GM18870 (cell line): Measurements from ENCODE around the gene SH3BP5.
A peak's percentile ranks its signal among the peaks of the same experiment; 100 is the strongest.
"Not testable (repeated sequence)": the region's sequence is repeated elsewhere in the genome, so short reads cannot be mapped to it uniquely, and the experiment has no call there.

Source experiments
- ATAC-seq: cut with Tn5 transposase; IDR thresholded peaks from one replicate; pipeline ENCODE4 v1.9.1; 2021; ENCODE audit warnings: moderate library complexity; ENCODE audit not compliant: unreplicated experiment

SH3BP5 gene

GRCh38 chr3:15332405-15333098, at the start of gene SH3BP5:
TSS of gene SH3BP5 (minus strand) at chr3:15332586. CDS start at chr3:15332408, 178 bp downstream.
- ATAC-seq, result no peak

GRCh38 chr3:15380980-15381890, 48.8 kb upstream of the SH3BP5 start:
- ATAC-seq, result no peak

- ATAC-seq, result peak; percentile 81
Measured at GRCh38 chr3:15377961-15378791, 45.8 kb upstream of the SH3BP5 start.

- ATAC-seq, result no peak
Measured at GRCh38 chr3:15375461-15376000, 43.1 kb upstream of the SH3BP5 start.

GRCh38 chr3:15372918-15373317, 40.5 kb upstream of the SH3BP5 start:
- no peak for ATAC-seq

- ATAC-seq, result no peak
Measured at GRCh38 chr3:15368561-15369135, 36.3 kb upstream of the SH3BP5 start.

- no peak for ATAC-seq
Measured at GRCh38 chr3:15367059-15367458, 34.7 kb upstream of the SH3BP5 start.

- not testable (repeated sequence) for ATAC-seq
Measured at GRCh38 chr3:15364078-15364477, 31.7 kb upstream of the SH3BP5 start.

GRCh38 chr3:15361494-15362214, 29.3 kb upstream of the SH3BP5 start:
- peak; percentile 84 for ATAC-seq

GRCh38 chr3:15360788-15361493, 28.6 kb upstream of the SH3BP5 start:
- no peak for ATAC-seq

- ATAC-seq, result no peak
Measured at GRCh38 chr3:15359677-15360397, 27.5 kb upstream of the SH3BP5 start.

GRCh38 chr3:15356651-15357061, 24.3 kb upstream of the SH3BP5 start:
- not testable (repeated sequence) for ATAC-seq

GRCh38 chr3:15356176-15356575, 23.8 kb upstream of the SH3BP5 start:
- no peak for ATAC-seq

GRCh38 chr3:15355086-15355485, 22.7 kb upstream of the SH3BP5 start:
- ATAC-seq, result no peak

GRCh38 chr3:15354485-15354884, 22.1 kb upstream of the SH3BP5 start:
- no peak for ATAC-seq

GRCh38 chr3:15350141-15350540, 17.8 kb upstream of the SH3BP5 start:
- no peak for ATAC-seq

GRCh38 chr3:15349438-15349837, 17.1 kb upstream of the SH3BP5 start:
- not testable (repeated sequence) for ATAC-seq

- ATAC-seq, result no peak
Measured at GRCh38 chr3:15348246-15348645, 15.9 kb upstream of the SH3BP5 start.

- ATAC-seq, result no peak
Measured at GRCh38 chr3:15347737-15348110, 15.3 kb upstream of the SH3BP5 start.
